ENCODE data around the gene RALA.

DNA sequence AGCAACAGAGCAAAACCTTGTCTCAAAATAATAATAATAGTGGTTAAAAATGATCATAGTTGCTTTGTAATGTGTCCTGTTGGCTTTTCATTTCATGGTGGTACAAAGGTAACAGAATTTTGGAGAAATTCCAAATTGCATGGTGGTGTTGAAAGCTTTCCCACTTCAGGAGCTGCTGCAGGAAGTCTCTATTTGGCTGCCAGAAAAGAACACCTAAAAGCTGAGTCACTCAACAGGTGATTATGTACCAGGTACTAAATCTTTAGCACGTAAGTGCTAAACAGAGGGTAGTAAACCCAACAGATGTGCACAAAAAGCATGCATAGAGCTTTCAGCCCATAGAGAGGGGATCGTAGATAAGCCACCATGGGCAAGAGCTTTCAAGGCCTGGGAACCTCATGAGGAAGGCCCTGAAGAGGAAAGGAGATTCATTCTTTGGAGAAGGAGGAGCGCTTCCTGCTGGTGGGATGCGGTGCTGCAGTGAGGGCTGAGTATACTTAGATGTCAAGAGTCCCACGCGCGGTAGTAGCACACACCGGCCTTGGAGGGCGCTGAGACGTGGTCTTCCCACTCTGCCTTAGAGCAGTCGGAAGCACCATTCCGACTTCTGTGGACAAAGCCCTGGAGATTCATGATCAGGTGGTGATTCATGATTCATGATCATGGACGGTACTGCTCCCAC is 118.7 kb downstream of the RALA start:
- no peak for TF ChIP-seq POLR2A (IDR thresholded peaks at IDR 0.05)
- TF ChIP-seq, protein P1, sequence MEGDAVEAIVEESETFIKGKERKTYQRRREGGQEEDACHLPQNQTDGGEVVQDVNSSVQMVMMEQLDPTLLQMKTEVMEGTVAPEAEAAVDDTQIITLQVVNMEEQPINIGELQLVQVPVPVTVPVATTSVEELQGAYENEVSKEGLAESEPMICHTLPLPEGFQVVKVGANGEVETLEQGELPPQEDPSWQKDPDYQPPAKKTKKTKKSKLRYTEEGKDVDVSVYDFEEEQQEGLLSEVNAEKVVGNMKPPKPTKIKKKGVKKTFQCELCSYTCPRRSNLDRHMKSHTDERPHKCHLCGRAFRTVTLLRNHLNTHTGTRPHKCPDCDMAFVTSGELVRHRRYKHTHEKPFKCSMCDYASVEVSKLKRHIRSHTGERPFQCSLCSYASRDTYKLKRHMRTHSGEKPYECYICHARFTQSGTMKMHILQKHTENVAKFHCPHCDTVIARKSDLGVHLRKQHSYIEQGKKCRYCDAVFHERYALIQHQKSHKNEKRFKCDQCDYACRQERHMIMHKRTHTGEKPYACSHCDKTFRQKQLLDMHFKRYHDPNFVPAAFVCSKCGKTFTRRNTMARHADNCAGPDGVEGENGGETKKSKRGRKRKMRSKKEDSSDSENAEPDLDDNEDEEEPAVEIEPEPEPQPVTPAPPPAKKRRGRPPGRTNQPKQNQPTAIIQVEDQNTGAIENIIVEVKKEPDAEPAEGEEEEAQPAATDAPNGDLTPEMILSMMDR (IDR thresholded peaks at IDR 0.05): peak in 2 of 6 experiments; percentile 24 to 29

All from thyroid gland (tissue), 4 donors.